Activated naive CD8-positive, alpha-beta T cell treated with anti-CD3 and anti-CD28 coated beads for 36 hours (primary cell): Measurements from ENCODE around the gene RAET1L. TPM values are rescaled to one million over a fixed set of nuclear protein-coding genes. Genes with fewer than 3 reads are reported as not detected.
"Not testable (repeated sequence)": the region's sequence is repeated elsewhere in the genome, so short reads cannot be mapped to it uniquely, and the experiment has no call there.

Experiments used
- DNase-seq: peaks from one replicate; pipeline ENCODE4 v3.0.0; 2021
- H3K27ac Mint-ChIP-seq: one replicate; pipeline ENCODE4 v1.8.0; 2022; ENCODE audit warnings: mild to moderate bottlenecking, moderate library complexity, mixed read lengths
- H3K27me3 Mint-ChIP-seq: one replicate; pipeline ENCODE4 v1.8.0; 2022; ENCODE audit warnings: mild to moderate bottlenecking, mixed read lengths
- H3K36me3 Mint-ChIP-seq: one replicate; pipeline ENCODE4 v1.8.0; 2021; ENCODE audit warnings: mild to moderate bottlenecking, mixed read lengths
- H3K4me1 Mint-ChIP-seq: one replicate; pipeline ENCODE4 v1.8.0; 2021; ENCODE audit warnings: mixed read lengths
- H3K4me3 Mint-ChIP-seq: one replicate; pipeline ENCODE4 v1.8.0; 2022; ENCODE audit warnings: mild to moderate bottlenecking, moderate library complexity, mixed read lengths
- H3K9me3 Mint-ChIP-seq: one replicate; pipeline ENCODE4 v1.8.0; 2022; ENCODE audit warnings: mixed read lengths
- total RNA-seq, 2 experiments: library from RNA; stranded (reverse); gene quantifications; one replicate each; pipeline ENCODE4 v1.2.3, GENCODE V29; 2021

Gene RAET1L
- total RNA-seq, 2 experiments from 2014 or later: not detected

DNA sequence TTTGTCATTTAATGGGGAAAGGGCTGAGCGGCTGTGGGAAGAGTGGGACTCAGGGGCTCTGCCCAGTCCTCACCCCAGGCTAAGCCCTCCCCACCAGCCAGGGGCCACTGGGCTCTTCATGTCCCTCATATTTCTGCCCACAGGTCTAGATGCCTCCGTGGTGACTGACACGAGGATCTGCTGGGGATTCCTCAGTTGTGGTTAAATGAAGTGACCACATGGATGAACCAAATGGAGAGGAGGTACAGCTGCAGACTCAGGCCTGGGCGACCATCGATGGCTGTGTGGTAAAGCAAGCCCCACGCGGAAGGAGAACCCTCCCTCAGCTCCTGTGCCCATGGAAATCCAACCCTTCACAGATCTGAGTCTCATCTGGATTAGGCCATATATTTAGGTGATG is 29.4 kb downstream of the RAET1L start:
- Mint-ChIP-seq H3K27ac (no peak overlapping the region), H3K9me3 (no peaks in the 10 kb centered on the region), H3K27me3 (peaks cover 82% of the 10 kb centered on the region), H3K4me1 (peaks cover 20% of the 10 kb centered on the region), H3K4me3 (no peak overlapping the region), H3K36me3 (no peaks in the 10 kb centered on the region)
- DNase-seq: no peak

DNA sequence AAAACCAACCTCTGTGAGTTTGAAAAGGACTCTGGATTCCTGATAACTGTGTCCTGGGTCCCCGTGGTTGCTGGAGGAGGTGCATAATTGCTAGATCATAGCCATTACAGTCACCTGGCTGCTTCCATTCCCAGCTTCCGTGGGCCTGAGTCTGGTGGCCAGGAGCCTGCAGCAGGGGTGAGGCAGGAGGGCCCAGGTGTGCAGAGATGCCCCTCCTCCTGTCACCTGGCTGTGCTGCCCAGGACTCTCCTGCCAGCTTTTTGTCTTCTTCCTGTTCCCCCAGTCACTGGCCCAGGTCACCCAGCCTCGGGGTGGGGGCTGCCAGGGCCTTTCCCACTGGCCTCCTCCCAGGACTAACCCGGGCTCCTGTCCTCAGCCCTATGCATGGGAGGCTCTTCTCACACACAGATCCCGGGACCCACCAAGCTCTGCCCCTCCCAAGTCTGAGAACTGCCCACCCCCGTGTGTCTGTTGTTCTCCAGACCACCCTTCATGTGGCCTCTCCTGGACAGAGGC is 30.0 kb downstream of the RAET1L start:
- Mint-ChIP-seq H3K27ac (no peak overlapping the region), H3K4me1 (peaks cover 17% of the 10 kb centered on the region), H3K27me3 (peaks cover 87% of the 10 kb centered on the region), H3K4me3 (no peak overlapping the region), H3K36me3 (no peaks in the 10 kb centered on the region), H3K9me3 (no peaks in the 10 kb centered on the region)
- DNase-seq: no peak

DNA sequence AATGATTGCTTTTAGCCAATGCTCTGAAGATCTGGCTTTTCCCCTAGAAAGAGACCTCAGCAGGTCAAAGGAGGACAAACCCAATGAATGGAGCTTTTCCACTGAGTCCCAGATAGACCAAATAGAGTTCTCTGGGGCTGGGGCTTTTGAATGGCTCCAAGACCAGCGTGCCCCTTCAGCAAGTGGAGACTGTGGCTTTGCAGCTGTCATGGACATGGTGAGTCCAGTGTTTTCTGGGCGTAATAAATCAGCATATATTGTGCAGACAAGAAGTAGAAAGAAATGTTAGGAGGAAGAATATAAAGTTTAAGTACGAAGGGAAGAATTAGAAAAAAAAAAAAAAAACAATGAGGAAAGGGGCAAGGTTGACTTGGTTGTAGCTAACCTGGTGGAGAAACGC is 33.5 kb downstream of the RAET1L start:
- Mint-ChIP-seq H3K9me3 (peaks cover 10% of the 10 kb centered on the region), H3K27ac (no peak overlapping the region), H3K4me3 (no peak overlapping the region), H3K36me3 (peaks cover 9% of the 10 kb centered on the region), H3K4me1 (peaks cover 24% of the 10 kb centered on the region), H3K27me3 (peaks cover 97% of the 10 kb centered on the region)
- no peak for DNase-seq

DNA sequence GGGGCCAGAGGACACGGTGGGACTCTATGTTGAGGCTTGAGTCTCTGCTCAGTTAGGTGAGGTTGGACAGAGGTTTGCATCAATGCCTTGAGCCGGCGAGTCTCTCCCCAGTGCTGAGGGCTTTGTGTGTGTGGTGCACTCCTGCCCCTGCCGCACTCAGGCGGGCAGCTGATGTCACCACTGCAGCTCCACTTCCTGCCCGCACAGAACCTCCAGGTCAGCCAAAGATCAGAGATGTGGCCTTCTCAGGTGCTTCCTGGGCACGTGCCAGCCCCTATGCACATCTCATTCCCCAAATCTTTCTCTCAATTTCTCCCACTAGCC is 33.9 kb downstream of the RAET1L start:
- peaks cover 24% of the 10 kb centered on the region for H3K4me1 Mint-ChIP-seq
- not testable (repeated sequence) for DNase-seq, H3K36me3 Mint-ChIP-seq, H3K27ac Mint-ChIP-seq, H3K9me3 Mint-ChIP-seq
- H3K27me3 Mint-ChIP-seq: peaks cover 97% of the 10 kb centered on the region
- H3K4me3 Mint-ChIP-seq: peak overlapping the region; percentile 65

DNA sequence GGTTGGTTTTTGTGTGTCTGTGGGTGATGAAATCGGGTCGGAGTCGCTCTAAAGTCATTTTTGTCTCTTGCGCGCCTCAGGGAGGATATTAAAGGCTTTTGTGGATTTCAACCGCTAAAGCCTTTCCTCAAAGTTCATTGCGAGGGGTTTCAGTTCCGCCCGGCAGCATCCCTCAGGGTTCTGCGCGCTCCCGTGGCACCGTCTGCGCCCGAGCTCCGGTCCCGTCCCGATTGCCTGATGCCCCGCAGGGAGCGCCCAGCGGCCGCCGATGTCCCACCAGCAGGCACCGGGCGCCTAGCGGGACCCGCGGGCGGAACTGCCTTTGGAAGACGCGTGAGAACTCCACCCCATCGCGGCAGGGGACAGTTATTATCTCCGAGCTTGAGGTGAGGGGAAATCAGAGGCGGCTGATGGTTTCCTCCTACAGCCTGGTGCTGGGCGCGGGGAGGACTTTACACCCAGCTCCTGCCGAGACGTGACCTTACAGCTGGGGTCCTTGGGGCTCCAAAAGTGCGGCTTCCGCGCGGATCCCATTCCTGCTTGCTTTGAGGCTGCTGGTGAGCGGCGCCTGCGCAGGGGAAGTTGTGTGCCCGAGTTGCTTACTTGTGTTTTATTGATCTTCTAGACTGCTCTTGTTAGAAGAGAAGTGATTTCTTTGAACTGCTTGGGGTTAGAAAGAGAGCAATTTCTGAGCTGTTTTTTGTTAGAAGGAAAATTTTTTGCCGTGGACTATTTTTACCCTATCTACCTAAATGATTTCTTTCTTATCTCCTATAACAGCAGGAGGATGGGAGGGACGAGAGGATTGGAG is 34.5 kb downstream of the RAET1L start:
- Mint-ChIP-seq H3K9me3 (peaks cover 10% of the 10 kb centered on the region), H3K36me3 (peaks cover 9% of the 10 kb centered on the region), H3K4me1 (peaks cover 24% of the 10 kb centered on the region), H3K27me3 (peaks cover 97% of the 10 kb centered on the region), H3K4me3 (peak overlapping the region; percentile 65), H3K27ac (no peak overlapping the region)
- DNase-seq: peak; percentile 39

DNA sequence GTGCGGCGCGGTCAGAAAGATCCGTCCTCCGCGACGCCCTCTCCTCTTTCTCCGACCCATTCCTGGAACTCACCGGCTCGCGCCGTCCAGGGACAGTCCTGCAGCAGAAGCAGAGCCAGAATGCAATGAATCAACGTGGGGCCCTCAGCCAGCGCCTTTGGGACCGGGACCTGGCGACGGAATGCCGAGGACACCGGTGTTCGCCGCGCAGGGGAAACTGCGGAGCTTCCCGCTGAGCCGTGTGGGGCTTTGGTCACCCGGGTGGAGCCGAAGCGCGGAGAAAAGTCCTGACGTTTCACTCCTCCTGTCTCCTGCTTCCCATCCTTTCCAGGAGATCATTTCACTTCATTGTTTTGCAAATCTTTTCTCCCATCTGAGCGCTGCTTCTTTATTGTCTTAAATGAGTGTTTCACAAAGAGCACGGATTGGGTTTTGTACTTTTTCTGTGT is 35.1 kb downstream of the RAET1L start:
- Mint-ChIP-seq H3K27ac (no peak overlapping the region), H3K36me3 (peaks cover 9% of the 10 kb centered on the region), H3K4me1 (peaks cover 28% of the 10 kb centered on the region), H3K4me3 (peak overlapping the region; percentile 65), H3K27me3 (peaks cover 97% of the 10 kb centered on the region), H3K9me3 (peaks cover 10% of the 10 kb centered on the region)
- DNase-seq: no peak

DNA sequence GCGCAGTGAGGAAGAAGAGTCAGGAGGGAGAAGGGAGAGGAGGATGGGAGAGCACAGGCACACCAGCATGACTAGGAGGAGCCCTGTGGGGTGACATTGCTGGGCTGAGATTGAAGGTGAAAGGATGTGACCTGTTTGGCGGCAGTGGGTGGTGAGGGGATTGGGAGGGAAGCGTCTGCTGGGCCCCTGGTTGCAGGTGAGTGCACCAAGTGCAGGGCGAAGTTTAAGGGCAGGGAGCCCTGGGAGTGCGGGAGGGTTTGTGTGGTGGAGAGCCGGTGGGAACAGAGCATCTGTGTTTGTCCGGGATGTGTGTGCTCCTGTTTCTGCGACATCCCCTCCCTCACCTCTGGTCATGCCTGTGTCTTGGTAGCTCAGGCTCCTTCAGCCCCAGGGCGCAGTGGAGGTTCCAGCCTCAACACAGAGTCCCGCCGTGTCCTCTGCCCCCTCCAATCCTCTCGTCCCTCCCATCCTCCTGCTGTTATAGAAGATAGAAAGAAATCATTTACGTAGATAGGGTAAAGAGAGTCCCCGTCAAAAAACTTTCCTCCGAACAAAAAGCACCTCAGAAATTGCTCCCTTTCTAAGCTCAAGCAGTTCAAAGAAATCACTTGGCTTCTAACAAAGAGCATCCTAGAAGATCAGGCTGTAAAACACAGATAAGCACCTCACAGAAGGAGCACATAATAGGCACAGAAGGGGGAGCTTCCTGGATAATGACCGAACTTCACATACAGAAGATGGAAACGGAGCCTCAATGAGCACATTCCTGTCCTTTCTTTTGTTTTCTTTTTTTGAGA is 36.6 kb downstream of the RAET1L start:
- Mint-ChIP-seq H3K9me3 (peaks cover 10% of the 10 kb centered on the region), H3K4me1 (peaks cover 28% of the 10 kb centered on the region), H3K36me3 (peaks cover 9% of the 10 kb centered on the region), H3K27me3 (peaks cover 97% of the 10 kb centered on the region), H3K27ac (no peak overlapping the region), H3K4me3 (no peak overlapping the region)
- no peak for DNase-seq

DNA sequence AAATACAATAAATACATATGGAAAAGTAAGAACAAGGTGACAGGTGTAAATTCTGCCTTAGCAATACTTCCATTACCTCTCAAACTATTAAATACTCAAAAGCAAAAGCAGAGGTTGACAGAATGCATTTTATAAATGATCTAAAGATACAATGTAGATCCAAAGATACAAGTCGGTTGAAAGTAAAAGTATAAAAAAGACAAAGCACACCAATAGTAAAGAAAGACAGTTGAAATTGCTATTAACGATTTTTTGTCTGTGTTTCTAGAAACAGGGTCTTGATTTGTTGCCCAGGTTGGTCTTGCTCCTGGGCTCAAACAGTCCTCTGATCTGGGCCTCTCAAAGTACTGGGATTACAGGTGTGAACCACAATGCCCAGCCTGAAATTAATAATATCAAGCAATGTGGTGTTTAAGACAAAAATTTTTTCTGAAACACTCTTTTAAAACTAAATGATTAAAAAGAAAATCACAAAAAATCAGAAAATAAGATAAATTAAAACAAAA is 37.7 kb downstream of the RAET1L start:
- peaks cover 28% of the 10 kb centered on the region for H3K4me1 Mint-ChIP-seq
- H3K36me3 Mint-ChIP-seq: peaks cover 9% of the 10 kb centered on the region
- no peak for DNase-seq
- no peak overlapping the region for H3K27ac Mint-ChIP-seq
- H3K4me3 Mint-ChIP-seq: no peak overlapping the region
- H3K9me3 Mint-ChIP-seq: peaks cover 10% of the 10 kb centered on the region
- H3K27me3 Mint-ChIP-seq: peaks cover 97% of the 10 kb centered on the region

DNA sequence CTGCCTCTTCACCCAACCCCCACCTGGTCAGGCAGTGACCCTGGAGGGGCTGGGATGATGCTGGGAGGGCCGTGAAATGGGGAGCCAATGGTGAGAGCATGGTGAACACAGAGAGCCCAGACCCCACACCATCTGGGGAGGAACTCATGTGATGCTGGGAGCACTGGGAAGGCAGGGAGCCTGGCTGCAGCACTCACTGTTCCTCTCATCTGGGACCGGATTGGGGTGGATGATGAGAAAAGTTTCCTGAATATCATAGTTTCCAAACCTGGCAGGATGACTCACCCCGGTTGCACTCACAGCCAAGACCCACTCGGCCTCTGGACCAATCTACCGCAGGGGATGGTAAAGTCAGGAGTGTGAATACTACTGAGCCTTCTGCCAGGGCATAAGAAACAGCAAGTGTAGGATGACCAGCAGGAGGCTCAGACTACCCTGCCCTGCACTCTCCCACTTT is 39.8 kb downstream of the RAET1L start:
- peaks cover 9% of the 10 kb centered on the region for H3K36me3 Mint-ChIP-seq
- H3K9me3 Mint-ChIP-seq: peaks cover 10% of the 10 kb centered on the region

DNA sequence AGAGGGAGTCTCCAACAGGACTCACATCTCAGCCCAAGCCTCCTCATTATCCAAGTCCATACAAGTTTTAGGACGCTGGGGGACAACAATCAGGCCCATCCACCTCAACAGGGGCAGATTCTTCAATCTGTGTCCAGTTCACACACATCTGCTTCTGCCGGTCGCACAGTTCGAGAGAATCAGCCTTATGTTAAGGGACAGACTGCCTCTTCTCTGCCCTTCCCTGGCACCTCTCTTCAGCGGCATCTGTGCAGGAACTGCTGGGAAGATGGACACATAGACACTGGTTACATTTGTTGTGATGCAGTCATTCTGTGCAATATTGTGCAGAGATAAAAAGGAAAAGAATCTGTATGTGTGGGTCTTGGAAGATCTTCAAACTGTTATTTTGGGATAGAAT is 40.6 kb downstream of the RAET1L start:
- Mint-ChIP-seq H3K27me3 (peaks cover 97% of the 10 kb centered on the region), H3K9me3 (peaks cover 10% of the 10 kb centered on the region), H3K4me1 (peaks cover 11% of the 10 kb centered on the region), H3K4me3 (no peak overlapping the region), H3K36me3 (peaks cover 9% of the 10 kb centered on the region), H3K27ac (no peak overlapping the region)
- no peak for DNase-seq

More for the DNA sequence above, 39.8 kb downstream of the RAET1L start:
- Mint-ChIP-seq H3K27ac (no peak overlapping the region), H3K27me3 (peaks cover 99% of the 10 kb centered on the region), H3K4me3 (no peak overlapping the region), H3K4me1 (peaks cover 18% of the 10 kb centered on the region)
- no peak for DNase-seq

DNA sequence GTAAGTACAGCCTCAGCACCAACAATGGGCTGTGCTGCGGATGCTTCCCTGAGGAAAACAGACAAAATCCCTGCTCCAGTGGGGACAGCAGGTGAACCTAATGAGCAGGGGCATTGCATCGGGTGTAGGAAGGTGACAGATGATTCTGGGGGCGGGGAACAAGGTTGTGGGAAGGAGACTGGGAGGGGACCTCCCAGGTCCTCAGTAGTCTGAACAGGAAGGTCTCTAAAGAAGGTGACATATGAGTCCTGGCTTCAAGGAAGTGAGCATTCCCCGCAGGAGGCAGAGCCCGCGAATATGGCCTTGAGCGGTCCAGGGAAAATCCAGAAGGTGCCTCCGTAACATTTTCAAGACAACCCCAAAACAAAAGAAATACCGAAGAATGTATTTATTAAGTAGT is 42.2 kb downstream of the RAET1L start:
- Mint-ChIP-seq H3K27ac (no peak overlapping the region), H3K4me3 (no peak overlapping the region), H3K27me3 (peaks cover 92% of the 10 kb centered on the region), H3K4me1 (peaks cover 4% of the 10 kb centered on the region), H3K36me3 (peaks cover 2% of the 10 kb centered on the region), H3K9me3 (peaks cover 2% of the 10 kb centered on the region)
- DNase-seq: no peak

DNA sequence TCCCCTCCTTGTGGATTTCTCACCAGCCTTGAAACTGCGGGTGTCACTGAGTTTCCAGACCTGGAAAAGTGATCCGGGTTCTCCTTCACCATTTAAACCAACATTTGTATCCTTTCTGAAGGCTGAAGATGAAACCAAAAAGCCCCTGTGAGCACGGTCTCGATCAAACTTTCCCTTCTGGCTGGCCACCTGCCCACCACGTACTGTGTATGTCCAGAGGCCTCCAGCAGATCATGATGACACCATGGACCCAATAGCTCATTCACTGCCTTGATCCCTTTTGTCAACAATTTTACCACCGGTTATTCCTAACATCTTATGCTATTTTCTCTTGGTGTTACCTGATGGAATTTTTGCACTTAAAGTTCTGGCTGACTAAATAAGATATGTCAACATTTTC is 46.0 kb downstream of the RAET1L start:
- Mint-ChIP-seq H3K4me3 (no peak overlapping the region), H3K36me3 (no peaks in the 10 kb centered on the region), H3K9me3 (no peaks in the 10 kb centered on the region), H3K27me3 (peaks cover 90% of the 10 kb centered on the region), H3K4me1 (peaks cover 4% of the 10 kb centered on the region), H3K27ac (no peak overlapping the region)
- no peak for DNase-seq

DNA sequence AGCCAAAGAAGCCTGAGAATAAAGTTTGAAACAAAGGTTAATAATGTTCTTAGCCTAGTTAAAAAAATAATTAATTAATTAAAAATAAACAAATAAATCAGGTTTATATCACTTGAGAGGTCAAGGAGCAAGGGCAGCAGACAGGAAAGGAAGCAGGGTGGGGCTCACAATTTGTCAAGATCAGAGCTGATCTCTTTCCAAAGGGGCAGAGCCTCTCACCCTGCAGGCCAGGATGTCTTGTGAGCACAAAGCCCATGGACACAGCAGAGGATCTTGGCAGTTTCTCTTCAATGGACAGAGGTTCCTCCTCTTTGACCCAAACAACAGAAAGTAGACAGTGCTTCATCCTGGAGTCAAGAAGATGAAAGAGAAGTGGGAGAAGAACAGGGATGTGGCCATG is 46.7 kb downstream of the RAET1L start:
- Mint-ChIP-seq H3K4me1 (peaks cover 4% of the 10 kb centered on the region), H3K27me3 (peaks cover 90% of the 10 kb centered on the region), H3K36me3 (no peaks in the 10 kb centered on the region), H3K27ac (no peak overlapping the region), H3K4me3 (no peak overlapping the region), H3K9me3 (no peaks in the 10 kb centered on the region)
- DNase-seq: no peak

DNA sequence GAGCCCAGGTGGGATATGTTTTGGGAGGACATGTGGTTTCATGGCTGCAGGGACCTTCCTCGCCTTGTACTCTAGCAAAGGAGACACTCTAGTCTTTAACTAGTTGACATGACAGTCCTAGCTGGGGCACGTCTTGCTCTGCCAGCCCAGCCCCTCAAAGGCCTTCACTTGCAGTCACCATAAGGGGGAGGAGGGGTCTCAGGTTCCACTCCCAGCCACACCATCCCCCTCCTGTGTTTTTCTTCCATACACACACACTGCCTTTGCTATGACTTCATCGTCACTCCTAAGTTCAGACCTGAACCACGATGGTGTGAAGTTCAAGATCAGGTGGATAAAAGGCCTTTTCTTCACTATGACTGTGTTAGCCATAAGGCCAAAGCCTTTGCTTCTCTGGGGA is 48.1 kb downstream of the RAET1L start:
- DNase-seq: no peak
- H3K27ac Mint-ChIP-seq: no peak overlapping the region
- H3K4me1 Mint-ChIP-seq: peaks cover 4% of the 10 kb centered on the region
- H3K36me3 Mint-ChIP-seq: peaks cover 2% of the 10 kb centered on the region
- H3K27me3 Mint-ChIP-seq: peaks cover 88% of the 10 kb centered on the region
- H3K4me3 Mint-ChIP-seq: no peak overlapping the region
- no peaks in the 10 kb centered on the region for H3K9me3 Mint-ChIP-seq

DNA sequence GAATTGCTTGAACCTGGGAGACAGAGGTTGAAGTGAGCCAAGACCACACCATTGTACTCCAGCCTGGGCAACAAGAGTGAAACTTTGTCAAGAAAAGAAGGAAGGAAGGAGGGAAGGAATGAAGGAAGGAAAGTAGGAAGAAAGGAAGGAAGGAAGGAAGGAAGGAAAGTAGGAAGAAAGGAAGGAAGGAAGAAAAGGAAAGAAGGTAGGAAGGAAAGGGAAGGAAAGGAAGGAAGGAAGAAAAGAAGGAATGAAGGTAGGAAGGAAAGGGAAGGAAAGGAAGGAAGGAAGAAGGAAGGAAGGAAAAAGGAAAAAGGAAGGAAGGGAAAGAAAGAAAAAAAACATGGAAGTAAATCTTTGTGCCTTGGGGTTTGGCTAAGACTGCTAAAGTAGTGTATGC is 49.9 kb downstream of the RAET1L start:
- peaks cover 2% of the 10 kb centered on the region for H3K36me3 Mint-ChIP-seq
- peaks cover 84% of the 10 kb centered on the region for H3K27me3 Mint-ChIP-seq
- H3K9me3 Mint-ChIP-seq: no peaks in the 10 kb centered on the region
- H3K27ac Mint-ChIP-seq: no peak overlapping the region
- no peak overlapping the region for H3K4me3 Mint-ChIP-seq
- DNase-seq: no peak
- peaks cover 4% of the 10 kb centered on the region for H3K4me1 Mint-ChIP-seq
